Gastrocnemius medialis (tissue), 4 donors: ENCODE results near the gene CMIP. TPM values are rescaled to one million over a fixed set of nuclear protein-coding genes. Genes with fewer than 3 reads are reported as not detected.

Experiments
- ATAC-seq, 2 donors: fragments of 150-250 bp; one replicate each; pipeline ENCODE4 v1.9.1; 2016
- DNase-seq, 2 donors: peaks; one replicate each; pipeline ENCODE4 v3.0.0-alpha.2; 2019
- H3K27ac ChIP-seq, 4 donors: fragments of 200-600 bp; sonication (generic); 1 replicate in 1 of 4; 2 replicates in 3 of 4; pipeline ENCODE4 v1.5.1; 2016 to 2018; ENCODE audit warnings: mild to moderate bottlenecking in 2 of 4, moderate library complexity in 1 of 4
- H3K27me3 ChIP-seq, 3 donors: fragments of 200-600 bp; sonication (generic) in 2 of 3; 1 replicate in 1 of 3; 2 replicates in 2 of 3; pipeline versions ENCODE4 v1.5.1 to v1.6.0; 2016 to 2019; ENCODE audit warnings: mild to moderate bottlenecking in 1 of 3, moderate library complexity in 1 of 3
- H3K36me3 ChIP-seq, 2 donors: fragments of 200-600 bp; sonication (generic) in 1 of 2; one replicate each; pipeline ENCODE4 v1.5.1; 2017 to 2018
- H3K4me1 ChIP-seq, 2 donors: fragments of 200-600 bp; sonication (generic) in 1 of 2; one replicate each; pipeline ENCODE4 v1.5.1; 2016 to 2017; ENCODE audit warnings: mild to moderate bottlenecking in 2 of 2
- H3K4me3 ChIP-seq, 4 donors: fragments of 200-600 bp; sonication (generic) in 3 of 4; 1 replicate in 1 of 4; 2 replicates in 3 of 4; pipeline ENCODE4 v1.5.1; 2016 to 2019; ENCODE audit warnings: mild to moderate bottlenecking in 2 of 4
- H3K9me3 ChIP-seq, 3 donors: fragments of 200-600 bp; sonication (generic) in 2 of 3; 1 replicate in 1 of 3; 2 replicates in 2 of 3; pipeline ENCODE4 v1.5.1; 2016 to 2019
- POLR2A ChIP-seq, 2 donors: fragments of 450-650 bp; IDR thresholded peaks; one replicate each; pipeline ENCODE4 v1.6.1; 2017; ENCODE audit warnings: antibody characterized with exemption in 2 of 2, mild to moderate bottlenecking in 2 of 2, moderate library complexity in 2 of 2
- in situ Hi-C, 4 donors: fragments of 200-750 bp; cut with MboI; loops; one replicate each; pipeline versions ENCODE4 v1.15.0 to v1.8.0; 2017; ENCODE audit warnings: low sequenced_read_pairs in 4 of 4
- intact Hi-C: fragments of 100-400 bp; cut with DNase I; formaldehyde crosslinking; loops from one replicate; pipeline ENCODE4 v1.15.1; 2023; ENCODE audit warnings: low total_unique reads
- total RNA-seq, 4 donors: library from RNA; depleted of rRNA; stranded (reverse); fragments of >200 nt; gene quantifications; one replicate each; pipeline versions ENCODE4 v1.1.0 to v1.2.3, GENCODE V29; 2016
- TF ChIP-seq, protein P1 (sequence below), 5 experiments: fragments of 450-650 bp in 3 of 5; fragments of 200-600 bp in 2 of 5; sonication (generic) in 2 of 5; IDR thresholded peaks in 4 of 5; conservative IDR thresholded peaks in 1 of 5; 1 replicate in 4 of 5; 2 replicates in 1 of 5; pipeline ENCODE4 v1.5.1; 2016 to 2019; ENCODE audit warnings: antibody characterized with exemption in 5 of 5, mild to moderate bottlenecking in 3 of 5, moderate library complexity in 3 of 5

The CMIP gene
- total RNA-seq, 4 donors from 2014 or later, result 0.90 to 5.1 (median 2.7) TPM

DNA sequence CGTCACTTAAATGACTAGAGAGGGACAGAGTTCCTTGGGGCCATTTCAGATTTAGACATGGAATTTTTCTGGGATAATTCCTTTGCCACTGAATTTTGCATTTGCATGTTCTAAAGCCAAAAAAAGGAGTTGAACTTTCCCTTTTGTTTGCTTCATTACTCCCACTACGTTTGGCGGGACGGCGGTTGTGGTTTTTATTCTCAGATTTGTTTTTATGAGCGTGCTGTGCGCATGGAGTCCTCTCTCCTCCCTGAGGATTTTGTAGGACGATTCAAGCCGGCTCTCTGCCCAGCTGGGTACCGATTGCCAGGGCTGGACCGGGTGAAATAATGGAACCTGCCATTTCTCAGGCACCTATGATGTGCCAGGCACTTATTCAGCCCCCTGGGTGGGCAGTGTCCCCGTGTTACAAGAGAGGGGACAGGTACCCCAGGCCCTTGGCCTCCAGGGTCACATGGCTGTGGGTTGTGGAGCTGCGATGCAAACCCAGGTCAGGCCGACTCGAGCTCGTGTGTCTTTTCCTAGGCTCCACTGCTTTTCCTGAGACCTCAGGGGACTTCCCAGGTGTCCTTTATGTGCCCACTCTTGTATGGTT is 18.8 kb downstream of the CMIP start:
- TF ChIP-seq POLR2A (IDR thresholded peaks at IDR 0.05), result no peak
- TF ChIP-seq, protein P1, sequence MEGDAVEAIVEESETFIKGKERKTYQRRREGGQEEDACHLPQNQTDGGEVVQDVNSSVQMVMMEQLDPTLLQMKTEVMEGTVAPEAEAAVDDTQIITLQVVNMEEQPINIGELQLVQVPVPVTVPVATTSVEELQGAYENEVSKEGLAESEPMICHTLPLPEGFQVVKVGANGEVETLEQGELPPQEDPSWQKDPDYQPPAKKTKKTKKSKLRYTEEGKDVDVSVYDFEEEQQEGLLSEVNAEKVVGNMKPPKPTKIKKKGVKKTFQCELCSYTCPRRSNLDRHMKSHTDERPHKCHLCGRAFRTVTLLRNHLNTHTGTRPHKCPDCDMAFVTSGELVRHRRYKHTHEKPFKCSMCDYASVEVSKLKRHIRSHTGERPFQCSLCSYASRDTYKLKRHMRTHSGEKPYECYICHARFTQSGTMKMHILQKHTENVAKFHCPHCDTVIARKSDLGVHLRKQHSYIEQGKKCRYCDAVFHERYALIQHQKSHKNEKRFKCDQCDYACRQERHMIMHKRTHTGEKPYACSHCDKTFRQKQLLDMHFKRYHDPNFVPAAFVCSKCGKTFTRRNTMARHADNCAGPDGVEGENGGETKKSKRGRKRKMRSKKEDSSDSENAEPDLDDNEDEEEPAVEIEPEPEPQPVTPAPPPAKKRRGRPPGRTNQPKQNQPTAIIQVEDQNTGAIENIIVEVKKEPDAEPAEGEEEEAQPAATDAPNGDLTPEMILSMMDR (IDR thresholded peaks at IDR 0.05 in 4 of 5, conservative IDR thresholded peaks at IDR 0.05 in 1 of 5), result no peak
- Histone ChIP-seq H3K4me3 (no peak overlapping the region), H3K4me1 (no peaks in the 10 kb centered on the region), H3K9me3 (no peaks in the 10 kb centered on the region), H3K27me3 (no peaks in the 10 kb centered on the region), H3K27ac (no peak overlapping the region), H3K36me3 (no peaks in the 10 kb centered on the region)
- no peak for ATAC-seq
- in situ Hi-C loops (no loop called here), intact Hi-C loops (no loop called here)
- DNase-seq, result no peak

DNA sequence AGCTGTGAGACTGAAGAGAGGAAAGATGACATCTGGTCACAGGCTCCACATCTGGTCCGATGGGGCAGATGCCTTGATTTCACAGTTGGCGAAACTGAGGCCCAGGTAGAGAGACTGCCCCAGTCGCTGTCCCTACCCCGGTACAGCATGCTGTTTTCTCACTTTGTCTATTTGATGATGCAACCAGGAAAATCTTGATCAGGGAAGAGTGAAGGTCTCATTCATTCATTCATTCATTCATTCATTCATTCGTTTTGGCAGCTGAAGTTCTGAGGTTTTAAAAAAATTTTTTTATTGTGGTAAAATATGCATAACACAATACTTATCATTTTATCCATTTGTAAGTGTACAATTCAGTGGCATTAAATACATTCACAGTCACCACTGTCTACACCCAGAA is 19.7 kb downstream of the CMIP start:
- intact Hi-C loops, result no loop called here
- Histone ChIP-seq H3K36me3 (no peaks in the 10 kb centered on the region), H3K27me3 (no peaks in the 10 kb centered on the region), H3K4me3 (no peak overlapping the region), H3K4me1 (no peaks in the 10 kb centered on the region), H3K9me3 (no peaks in the 10 kb centered on the region), H3K27ac (no peak overlapping the region)
- ATAC-seq, result no peak
- no peak for TF ChIP-seq POLR2A (IDR thresholded peaks at IDR 0.05)
- TF ChIP-seq, protein P1 (IDR thresholded peaks at IDR 0.05 in 4 of 5, conservative IDR thresholded peaks at IDR 0.05 in 1 of 5), result no peak
- in situ Hi-C loops, result no loop called here
- DNase-seq, result no peak

DNA sequence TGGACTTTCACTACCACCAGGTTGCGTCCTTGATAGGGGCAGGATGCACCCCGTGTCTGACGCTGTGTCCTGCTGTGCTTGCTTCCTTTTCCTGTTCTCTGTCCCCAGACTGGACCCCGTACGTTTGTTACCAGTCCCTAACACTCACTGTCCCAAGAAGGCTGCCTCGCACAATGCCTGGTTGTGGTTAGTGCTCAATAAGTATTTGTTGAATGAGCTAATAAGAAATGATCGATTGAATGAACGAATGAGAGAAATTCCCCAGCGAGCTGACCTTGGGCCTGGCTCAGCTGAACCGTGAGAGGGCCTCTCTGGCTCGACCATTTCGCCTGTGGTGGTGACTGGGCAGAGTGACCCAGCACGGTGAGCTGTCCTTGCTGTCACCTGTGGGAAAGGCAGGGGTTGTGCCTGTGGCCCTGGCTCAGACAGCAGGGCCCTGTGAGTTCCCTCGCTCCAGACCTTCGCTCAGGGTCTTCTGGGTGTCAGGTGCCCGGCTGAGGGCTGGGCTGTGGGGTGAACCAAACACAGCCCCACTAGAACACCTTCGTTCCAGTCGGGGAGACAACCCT is 20.9 kb downstream of the CMIP start:
- Histone ChIP-seq H3K4me3 (no peak overlapping the region), H3K27ac (no peak overlapping the region), H3K4me1 (no peaks in the 10 kb centered on the region), H3K27me3 (no peaks in the 10 kb centered on the region), H3K9me3 (no peaks in the 10 kb centered on the region), H3K36me3 (no peaks in the 10 kb centered on the region)
- in situ Hi-C loops, result no loop called here
- TF ChIP-seq POLR2A (IDR thresholded peaks at IDR 0.05), result no peak
- TF ChIP-seq, protein P1 (IDR thresholded peaks at IDR 0.05 in 4 of 5, conservative IDR thresholded peaks at IDR 0.05 in 1 of 5), result no peak
- no peak for ATAC-seq
- intact Hi-C loops, result no loop called here
- DNase-seq, result no peak

DNA sequence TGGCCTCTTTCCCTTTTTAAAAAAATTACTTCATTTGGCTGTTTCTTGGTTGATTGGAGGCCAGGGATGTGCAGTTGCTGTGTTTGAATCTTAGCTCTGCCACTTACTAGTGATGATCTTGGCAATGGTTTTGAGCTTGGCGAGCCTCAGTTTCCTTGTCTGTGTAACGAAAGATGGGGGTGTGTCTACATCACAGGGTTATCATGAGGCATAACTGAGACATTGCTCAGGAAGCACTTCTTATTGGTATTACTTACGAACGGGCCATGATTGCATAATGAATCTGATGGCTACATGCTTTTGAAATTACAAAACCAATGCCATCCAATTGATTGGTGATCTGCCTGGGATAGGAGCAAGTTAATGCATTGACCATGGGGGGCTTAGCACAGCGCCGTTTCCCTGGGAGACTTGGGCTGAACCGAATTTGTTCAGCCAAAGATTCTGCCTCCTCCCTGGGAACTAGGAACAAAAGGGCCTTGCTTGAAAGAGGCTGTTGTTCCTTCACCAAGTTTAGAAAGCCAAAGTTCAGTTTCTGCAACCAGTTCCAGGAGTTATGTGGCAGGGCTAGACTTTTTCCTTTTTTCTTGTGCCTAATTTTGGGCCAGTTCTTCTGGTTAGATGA is 21.9 kb downstream of the CMIP start:
- Histone ChIP-seq H3K36me3 (no peaks in the 10 kb centered on the region), H3K4me3 (no peak overlapping the region), H3K9me3 (no peaks in the 10 kb centered on the region), H3K27me3 (no peaks in the 10 kb centered on the region), H3K4me1 (no peaks in the 10 kb centered on the region), H3K27ac (no peak overlapping the region)
- TF ChIP-seq, protein P1 (IDR thresholded peaks at IDR 0.05 in 4 of 5, conservative IDR thresholded peaks at IDR 0.05 in 1 of 5), result no peak
- no peak for TF ChIP-seq POLR2A (IDR thresholded peaks at IDR 0.05)
- DNase-seq (no peak), ATAC-seq (no peak)
- in situ Hi-C loops, result no loop called here
- intact Hi-C loops, result no loop called here
